Parathyroid adenoma (tissue), 2 donors: ENCODE measurements around the gene EPYC.

Experiments used
- H2AFZ ChIP-seq: fragments of 300-600 bp; sonication (generic); one replicate; pipeline ENCODE4 v1.7.0; 2017; ENCODE audit warnings: antibody characterized with exemption, mild to moderate bottlenecking
- H3K27ac ChIP-seq: fragments of 300-600 bp; sonication (generic); one replicate; pipeline ENCODE4 v1.7.0; 2017
- H3K27me3 ChIP-seq: fragments of 300-600 bp; sonication (generic); one replicate; pipeline ENCODE4 v1.7.0; 2017; ENCODE audit warnings: low read length; ENCODE audit not compliant: control insufficient read depth, insufficient read depth
- H3K36me3 ChIP-seq: fragments of 300-600 bp; sonication (generic); one replicate; pipeline ENCODE4 v1.7.0; 2017; ENCODE audit warnings: low read length; ENCODE audit not compliant: control insufficient read depth, insufficient read depth
- H3K4me1 ChIP-seq: fragments of 300-600 bp; sonication (generic); one replicate; pipeline ENCODE4 v1.7.0; 2017; ENCODE audit warnings: control low read depth
- H3K4me2 ChIP-seq: fragments of 300-600 bp; sonication (generic); one replicate; pipeline ENCODE4 v1.7.0; 2017; ENCODE audit warnings: low read length
- H3K4me3 ChIP-seq: fragments of 300-600 bp; sonication (generic); one replicate; pipeline ENCODE4 v1.7.0; 2017; ENCODE audit warnings: low read depth, low read length
- H3K79me2 ChIP-seq: fragments of 300-600 bp; sonication (generic); one replicate; pipeline ENCODE4 v1.7.0; 2017; ENCODE audit warnings: control low read depth
- H3K9ac ChIP-seq: fragments of 300-600 bp; sonication (generic); one replicate; pipeline ENCODE4 v1.7.0; 2017; ENCODE audit warnings: mild to moderate bottlenecking
- H3K9me3 ChIP-seq: fragments of 300-600 bp; sonication (generic); one replicate; pipeline ENCODE4 v1.7.0; 2017; ENCODE audit warnings: low read length; ENCODE audit not compliant: control insufficient read depth
- CTCF ChIP-seq: fragments of 300-600 bp; sonication (generic); IDR thresholded peaks from one replicate; pipeline ENCODE4 v1.7.0; 2017; ENCODE audit warnings: antibody characterized with exemption, mild to moderate bottlenecking
- donor health status: primary hyperparathyroidism.

The EPYC gene

GRCh38 chr12:91019455-91019854, 14.7 kb upstream of the EPYC start:
- TF ChIP-seq CTCF: no peak
- no peak overlapping the region for H3K9ac ChIP-seq
- H2AFZ ChIP-seq: no peak overlapping the region
- H3K4me3 ChIP-seq: no peak overlapping the region
- H3K4me2 ChIP-seq: no peak overlapping the region
- H3K79me2 ChIP-seq: no peaks in the 10 kb centered on the region
- no peaks in the 10 kb centered on the region for H3K4me1 ChIP-seq
- no peak overlapping the region for H3K27ac ChIP-seq
- H3K27me3 ChIP-seq: no peaks in the 10 kb centered on the region
- no peaks in the 10 kb centered on the region for H3K36me3 ChIP-seq
- no peaks in the 10 kb centered on the region for H3K9me3 ChIP-seq

- no peak for TF ChIP-seq CTCF
- no peaks in the 10 kb centered on the region for H3K36me3 ChIP-seq
- no peaks in the 10 kb centered on the region for H3K79me2 ChIP-seq
- no peak overlapping the region for H3K4me2 ChIP-seq
- no peaks in the 10 kb centered on the region for H3K4me1 ChIP-seq
- no peak overlapping the region for H2AFZ ChIP-seq
- no peak overlapping the region for H3K9ac ChIP-seq
- H3K27ac ChIP-seq: no peak overlapping the region
- no peaks in the 10 kb centered on the region for H3K27me3 ChIP-seq
- no peaks in the 10 kb centered on the region for H3K9me3 ChIP-seq
- no peak overlapping the region for H3K4me3 ChIP-seq
These were observed 12.9 kb upstream of the EPYC start for GRCh38 chr12:91017511-91018263.

- Histone ChIP-seq H3K4me2 (no peak overlapping the region), H3K9me3 (no peaks in the 10 kb centered on the region), H2AFZ (no peak overlapping the region), H3K9ac (no peak overlapping the region), H3K27ac (no peak overlapping the region), H3K4me3 (no peak overlapping the region), H3K36me3 (no peaks in the 10 kb centered on the region), H3K4me1 (no peaks in the 10 kb centered on the region), H3K79me2 (no peaks in the 10 kb centered on the region), H3K27me3 (no peaks in the 10 kb centered on the region)
- TF ChIP-seq CTCF: no peak
These were observed 12.3 kb upstream of the EPYC start for GRCh38 chr12:91017043-91017442.

GRCh38 chr12:91009319-91009950, 4.7 kb upstream of the EPYC start:
- no peak for TF ChIP-seq CTCF
- no peaks in the 10 kb centered on the region for H3K27me3 ChIP-seq
- no peak overlapping the region for H2AFZ ChIP-seq
- H3K4me2 ChIP-seq: no peak overlapping the region
- H3K79me2 ChIP-seq: no peaks in the 10 kb centered on the region
- no peaks in the 10 kb centered on the region for H3K36me3 ChIP-seq
- H3K4me3 ChIP-seq: no peak overlapping the region
- peaks cover 6% of the 10 kb centered on the region for H3K4me1 ChIP-seq
- H3K9me3 ChIP-seq: no peaks in the 10 kb centered on the region
- H3K27ac ChIP-seq: no peak overlapping the region
- no peak overlapping the region for H3K9ac ChIP-seq
